SK-N-DZ (cell line): Measurements from ENCODE around the gene LYPD4.
A peak's percentile ranks its signal among the peaks of the same experiment; 100 is the strongest.
"Not testable (repeated sequence)": the region's sequence is repeated elsewhere in the genome, so short reads cannot be mapped to it uniquely, and the experiment has no call there.

Experiments
- DNase-seq: peaks from one replicate; pipeline ENCODE4 v3.0.0-alpha.2; 2015; ENCODE audit warnings: low spot score
- small RNA-seq, 2 experiments: library from RNA; depleted of rRNA; stranded (forward); fragments of <200 nt; gene quantifications; one replicate each; pipeline ENCODE3, GENCODE V24; 2014

LYPD4 gene

GRCh38 chr19:41801792-41802211, 42.7 kb downstream of the LYPD4 start:
- DNase-seq, result no peak

DNA sequence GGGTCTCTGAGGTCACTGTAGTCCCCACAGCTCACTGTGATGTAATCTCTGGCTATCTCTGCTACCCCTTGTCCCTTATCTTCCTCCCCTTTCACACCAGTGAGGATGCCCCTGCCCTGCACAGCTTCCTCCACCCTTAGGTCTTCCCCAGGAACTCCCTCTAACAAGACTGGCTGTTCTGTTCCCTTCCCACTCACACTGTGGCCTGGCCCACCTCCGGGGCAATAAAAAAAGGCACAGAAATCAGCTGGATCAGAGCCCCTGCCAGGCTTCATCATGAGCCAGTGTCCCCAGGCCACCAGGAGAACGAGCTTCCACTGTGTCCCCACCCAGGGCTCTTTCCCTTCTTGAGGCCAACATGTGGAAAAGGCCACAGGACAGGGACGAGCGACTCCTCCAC, 43.5 kb downstream of the LYPD4 start:
- DNase-seq, result no peak

- no peak for DNase-seq
Observed at GRCh38 chr19:41799444-41800000, 45.0 kb downstream of the LYPD4 start.

- DNase-seq, result no peak
Observed at GRCh38 chr19:41796901-41797300, 47.6 kb downstream of the LYPD4 start.

- DNase-seq, result no peak
Observed at GRCh38 chr19:41796362-41796761, 48.1 kb downstream of the LYPD4 start, which contains the start of gene CEACAM3. CEACAM3 (plus strand) TSS chr19:41796587; CDS start chr19:41796678, 91 bp downstream.

- DNase-seq, result peak; percentile 38
Observed at GRCh38 chr19:41795031-41795461, 49.4 kb downstream of the LYPD4 start.

DNA sequence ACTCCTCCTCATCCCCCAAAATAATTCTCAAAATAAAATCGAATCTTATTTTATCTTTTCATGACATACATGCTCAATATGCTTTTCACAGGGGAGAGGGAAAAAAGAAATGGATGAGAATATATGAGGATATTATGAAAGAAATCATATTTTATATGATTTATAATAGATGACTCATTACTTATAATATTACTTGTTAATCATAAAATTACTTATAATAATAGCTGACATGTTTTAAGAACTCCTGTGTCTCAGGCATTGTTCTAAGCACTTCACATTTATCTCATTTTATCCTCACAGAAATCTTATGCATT, 51.1 kb downstream of the LYPD4 start:
- DNase-seq, result no peak

- DNase-seq, result no peak
Observed at GRCh38 chr19:41792513-41793413, 51.7 kb downstream of the LYPD4 start.

DNA sequence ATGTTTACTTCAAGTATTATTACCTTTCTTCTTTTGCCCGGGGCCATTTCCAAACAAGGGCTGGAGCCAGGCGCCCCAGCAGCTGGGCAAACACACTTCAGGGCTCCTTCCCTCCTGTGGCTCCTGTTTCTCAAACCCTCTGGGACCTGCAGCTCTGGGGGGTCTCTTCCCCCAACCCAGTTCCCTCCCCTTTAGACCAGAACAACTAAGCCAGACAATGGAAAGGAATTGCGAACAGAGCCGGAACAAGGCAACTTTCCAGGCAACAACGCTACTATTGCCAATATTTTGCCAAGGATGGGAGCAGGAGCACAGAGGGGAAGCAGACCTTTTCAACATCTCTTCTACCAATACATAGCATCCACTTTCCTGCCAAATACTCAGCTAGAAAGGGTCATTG, 55.4 kb downstream of the LYPD4 start:
- not testable (repeated sequence) for DNase-seq

- not testable (repeated sequence) for DNase-seq
Observed at GRCh38 chr19:41788518-41788917, 56.0 kb downstream of the LYPD4 start.

Small RNA genes lying within 50 kb of the gene (small RNA-seq; reads per million reads assigned to genes)
- gene MIR6797, result 0 reads per million in 2 experiments
